ENCODE data around the gene MORN1.

MORN1 gene

GRCh38 chr1:2320006-2320405 is 71.3 kb downstream of the MORN1 start:
- no CpG with 5 or more reads among the region's 15 CpGs for WGBS (ENCODE audit: insufficient coverage, insufficient read length)
- H3K27ac ChIP-seq (ENCODE audit: low read length): no peak overlapping the region
- H3K27me3 ChIP-seq (ENCODE audit: control insufficient read depth, insufficient read depth, low read length): no peaks in the 10 kb centered on the region
- no peaks in the 10 kb centered on the region; the same call in 1 of the 2 replicates for H3K36me3 ChIP-seq (ENCODE audit: control insufficient read depth, insufficient read depth, low read length)
- peaks cover 6% of the 10 kb centered on the region for H3K4me1 ChIP-seq (ENCODE audit: control insufficient read depth, insufficient read depth, low read length)
- H3K4me3 ChIP-seq (ENCODE audit: low read length): no peak overlapping the region
- DNase-seq (ENCODE audit: low read depth, low spot score): no peak
- no peaks in the 10 kb centered on the region for H3K9me3 ChIP-seq (ENCODE audit: control insufficient read depth, insufficient read depth, low read length)

- no peak overlapping the region for H3K27ac ChIP-seq (ENCODE audit: low read length)
- H3K36me3 ChIP-seq (ENCODE audit: control insufficient read depth, insufficient read depth, low read length): no peaks in the 10 kb centered on the region; the same call in 1 of the 2 replicates
- WGBS (ENCODE audit: insufficient coverage, insufficient read length): no CpG with 5 or more reads among the region's 21 CpGs
- H3K4me1 ChIP-seq (ENCODE audit: control insufficient read depth, insufficient read depth, low read length): peaks cover 6% of the 10 kb centered on the region
- no peak overlapping the region for H3K4me3 ChIP-seq (ENCODE audit: low read length)
- no peaks in the 10 kb centered on the region for H3K27me3 ChIP-seq (ENCODE audit: control insufficient read depth, insufficient read depth, low read length)
- DNase-seq (ENCODE audit: low read depth, low spot score): no peak
- H3K9me3 ChIP-seq (ENCODE audit: control insufficient read depth, insufficient read depth, low read length): no peaks in the 10 kb centered on the region
Measured at GRCh38 chr1:2319291-2319690, 72.1 kb downstream of the MORN1 start.

GRCh38 chr1:2318314-2319278 is 72.8 kb downstream of the MORN1 start:
- Histone ChIP-seq H3K27me3 (ENCODE audit: control insufficient read depth, insufficient read depth, low read length) (no peaks in the 10 kb centered on the region), H3K4me1 (ENCODE audit: control insufficient read depth, insufficient read depth, low read length) (peaks cover 9% of the 10 kb centered on the region), H3K4me3 (ENCODE audit: low read length) (no peak overlapping the region), H3K36me3 (ENCODE audit: control insufficient read depth, insufficient read depth, low read length) (no peaks in the 10 kb centered on the region), H3K9me3 (ENCODE audit: control insufficient read depth, insufficient read depth, low read length) (no peaks in the 10 kb centered on the region), H3K27ac (ENCODE audit: low read length) (no peak overlapping the region)
- no CpG with 5 or more reads among the region's 41 CpGs for WGBS (ENCODE audit: insufficient coverage, insufficient read length)
- no peak for DNase-seq (ENCODE audit: low read depth, low spot score)

- H3K9me3 ChIP-seq (ENCODE audit: control insufficient read depth, insufficient read depth, low read length): no peaks in the 10 kb centered on the region
- no peaks in the 10 kb centered on the region for H3K36me3 ChIP-seq (ENCODE audit: control insufficient read depth, insufficient read depth, low read length)
- WGBS (ENCODE audit: insufficient coverage, insufficient read length): no CpG with 5 or more reads among the region's 32 CpGs
- no peak for DNase-seq (ENCODE audit: low read depth, low spot score)
- no peak overlapping the region for H3K27ac ChIP-seq (ENCODE audit: low read length)
- no peak overlapping the region for H3K4me3 ChIP-seq (ENCODE audit: low read length)
- no peaks in the 10 kb centered on the region for H3K27me3 ChIP-seq (ENCODE audit: control insufficient read depth, insufficient read depth, low read length)
- H3K4me1 ChIP-seq (ENCODE audit: control insufficient read depth, insufficient read depth, low read length): peaks cover 11% of the 10 kb centered on the region
Measured at GRCh38 chr1:2317230-2318065, 73.9 kb downstream of the MORN1 start.

- Histone ChIP-seq H3K4me1 (ENCODE audit: control insufficient read depth, insufficient read depth, low read length) (peaks cover 16% of the 10 kb centered on the region), H3K36me3 (ENCODE audit: control insufficient read depth, insufficient read depth, low read length) (no peaks in the 10 kb centered on the region), H3K27me3 (ENCODE audit: control insufficient read depth, insufficient read depth, low read length) (no peaks in the 10 kb centered on the region), H3K9me3 (ENCODE audit: control insufficient read depth, insufficient read depth, low read length) (no peaks in the 10 kb centered on the region), H3K27ac (ENCODE audit: low read length) (no peak overlapping the region), H3K4me3 (ENCODE audit: low read length) (no peak overlapping the region)
- WGBS (ENCODE audit: insufficient coverage, insufficient read length): no CpG with 5 or more reads among the region's 16 CpGs
- DNase-seq (ENCODE audit: low read depth, low spot score): no peak
Measured at GRCh38 chr1:2316451-2316961, 74.8 kb downstream of the MORN1 start.

GRCh38 chr1:2315674-2316450 is 75.5 kb downstream of the MORN1 start:
- DNase-seq (ENCODE audit: low read depth, low spot score): no peak
- no CpG with 5 or more reads among the region's 21 CpGs for WGBS (ENCODE audit: insufficient coverage, insufficient read length)
- Histone ChIP-seq H3K36me3 (ENCODE audit: control insufficient read depth, insufficient read depth, low read length) (no peaks in the 10 kb centered on the region), H3K27me3 (ENCODE audit: control insufficient read depth, insufficient read depth, low read length) (no peaks in the 10 kb centered on the region), H3K4me3 (ENCODE audit: low read length) (no peak overlapping the region), H3K27ac (ENCODE audit: low read length) (no peak overlapping the region), H3K9me3 (ENCODE audit: control insufficient read depth, insufficient read depth, low read length) (no peaks in the 10 kb centered on the region), H3K4me1 (ENCODE audit: control insufficient read depth, insufficient read depth, low read length) (peaks cover 20% of the 10 kb centered on the region)

GRCh38 chr1:2314803-2315673 is 76.3 kb downstream of the MORN1 start:
- Histone ChIP-seq H3K4me3 (ENCODE audit: low read length) (peak overlapping the region; percentile 37; the same call in 1 of the 2 replicates), H3K36me3 (ENCODE audit: control insufficient read depth, insufficient read depth, low read length) (no peaks in the 10 kb centered on the region), H3K9me3 (ENCODE audit: control insufficient read depth, insufficient read depth, low read length) (no peaks in the 10 kb centered on the region), H3K4me1 (ENCODE audit: control insufficient read depth, insufficient read depth, low read length) (peaks cover 20% of the 10 kb centered on the region), H3K27ac (ENCODE audit: low read length) (no peak overlapping the region), H3K27me3 (ENCODE audit: control insufficient read depth, insufficient read depth, low read length) (no peaks in the 10 kb centered on the region)
- DNase-seq (ENCODE audit: low read depth, low spot score): no peak
- no CpG with 5 or more reads among the region's 91 CpGs for WGBS (ENCODE audit: insufficient coverage, insufficient read length)

GRCh38 chr1:2314273-2314802 is 77.0 kb downstream of the MORN1 start:
- Histone ChIP-seq H3K9me3 (ENCODE audit: control insufficient read depth, insufficient read depth, low read length) (no peaks in the 10 kb centered on the region), H3K27ac (ENCODE audit: low read length) (no peak overlapping the region), H3K36me3 (ENCODE audit: control insufficient read depth, insufficient read depth, low read length) (no peaks in the 10 kb centered on the region), H3K4me1 (ENCODE audit: control insufficient read depth, insufficient read depth, low read length) (peaks cover 20% of the 10 kb centered on the region), H3K27me3 (ENCODE audit: control insufficient read depth, insufficient read depth, low read length) (no peaks in the 10 kb centered on the region), H3K4me3 (ENCODE audit: low read length) (peak overlapping the region; percentile 37; the same call in 1 of the 2 replicates)
- no CpG with 5 or more reads among the region's 54 CpGs for WGBS (ENCODE audit: insufficient coverage, insufficient read length)
- no peak for DNase-seq (ENCODE audit: low read depth, low spot score)

- Histone ChIP-seq H3K4me1 (ENCODE audit: control insufficient read depth, insufficient read depth, low read length) (peaks cover 20% of the 10 kb centered on the region), H3K9me3 (ENCODE audit: control insufficient read depth, insufficient read depth, low read length) (no peaks in the 10 kb centered on the region), H3K36me3 (ENCODE audit: control insufficient read depth, insufficient read depth, low read length) (no peaks in the 10 kb centered on the region; the same call in 1 of the 2 replicates), H3K27me3 (ENCODE audit: control insufficient read depth, insufficient read depth, low read length) (no peaks in the 10 kb centered on the region), H3K27ac (ENCODE audit: low read length) (no peak overlapping the region), H3K4me3 (ENCODE audit: low read length) (peak overlapping the region; percentile 37; the same call in 1 of the 2 replicates)
- DNase-seq (ENCODE audit: low read depth, low spot score): no peak
- no CpG with 5 or more reads among the region's 18 CpGs for WGBS (ENCODE audit: insufficient coverage, insufficient read length)
Measured at GRCh38 chr1:2313651-2314261, 77.6 kb downstream of the MORN1 start.

Measured in iPS DF 6.9 (cell line).